OCI-LY7 (cell line): ENCODE data around the gene PCP4L1.

ENCODE experiments used
- CTCF ChIP-seq: fragments of 200-600 bp; sonication (generic); conservative IDR thresholded peaks from 2 replicates; pipeline ENCODE4 v1.5.1; 2014; ENCODE audit warnings: mild to moderate bottlenecking, antibody characterized with exemption, low read length, moderate library complexity, mixed read lengths
- EZH2phosphoT487 ChIP-seq: fragments of 200-600 bp; sonication (generic); IDR thresholded peaks from 2 replicates; pipeline ENCODE4 v1.6.1; 2018; ENCODE audit warnings: low read depth, borderline replicate concordance, mild to moderate bottlenecking, mixed run types, antibody characterized with exemption, low read length, moderate library complexity, mixed read lengths

DNA sequence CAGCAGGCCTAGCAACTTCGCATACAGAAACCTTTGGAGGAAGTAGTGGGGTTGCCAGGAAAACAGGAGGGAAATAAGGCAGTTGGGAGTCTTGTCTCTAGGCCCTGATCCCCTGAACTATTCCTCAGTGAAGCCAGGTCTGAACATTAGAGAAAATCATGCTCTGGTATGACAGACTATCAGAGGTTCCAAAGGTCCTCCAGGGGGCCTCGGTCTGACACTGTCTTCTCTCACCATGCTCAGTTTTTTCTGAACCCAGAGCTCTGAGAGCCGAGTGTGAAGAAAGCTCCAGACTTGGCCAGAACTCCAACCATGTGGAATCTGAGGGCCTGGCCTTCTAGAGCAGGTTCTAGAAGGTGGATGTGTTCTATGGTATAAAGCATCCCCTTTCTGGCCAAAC, 28.6 kb upstream of the PCP4L1 start:
- TF ChIP-seq CTCF (no peak), EZH2phosphoT487 (no peak)
